MG63 (cell line): ENCODE measurements around the gene RHOF. TPM values are rescaled to one million over a fixed set of nuclear protein-coding genes. Genes with fewer than 3 reads are reported as not detected.

ENCODE experiments used
- DNase-seq: peaks from one replicate; pipeline ENCODE4 v3.0.0-alpha.2; 2020
- H3K27me3 ChIP-seq: fragments of 250-450 bp; sonication (Bioruptor Pico); 2 replicates; pipeline ENCODE4 v1.5.1; 2020; ENCODE audit warnings: mild to moderate bottlenecking, moderate library complexity
- H3K36me3 ChIP-seq: fragments of 250-450 bp; sonication (Bioruptor Pico); 2 replicates; pipeline ENCODE4 v1.5.1; 2020; ENCODE audit warnings: mild to moderate bottlenecking, moderate library complexity
- H3K4me3 ChIP-seq: fragments of 250-450 bp; sonication (Bioruptor Pico); 2 replicates; pipeline ENCODE4 v1.5.1; 2020; ENCODE audit warnings: mild to moderate bottlenecking, moderate library complexity
- H3K9me3 ChIP-seq: fragments of 250-450 bp; sonication (Bioruptor Pico); 2 replicates; pipeline ENCODE4 v1.5.1; 2020; ENCODE audit warnings: mild to moderate bottlenecking, moderate library complexity
- total RNA-seq: library from RNA; depleted of rRNA; stranded (reverse); fragments of >200 nt; shearing (Covaris generic); gene quantifications from 2 replicates; pipeline ENCODE4 v1.2.3, GENCODE V29; 2014; ENCODE audit warnings: low replicate concordance; rRNA removed

RHOF gene
- total RNA-seq, result 0.20 and 6.3 TPM in 2 replicates

DNA sequence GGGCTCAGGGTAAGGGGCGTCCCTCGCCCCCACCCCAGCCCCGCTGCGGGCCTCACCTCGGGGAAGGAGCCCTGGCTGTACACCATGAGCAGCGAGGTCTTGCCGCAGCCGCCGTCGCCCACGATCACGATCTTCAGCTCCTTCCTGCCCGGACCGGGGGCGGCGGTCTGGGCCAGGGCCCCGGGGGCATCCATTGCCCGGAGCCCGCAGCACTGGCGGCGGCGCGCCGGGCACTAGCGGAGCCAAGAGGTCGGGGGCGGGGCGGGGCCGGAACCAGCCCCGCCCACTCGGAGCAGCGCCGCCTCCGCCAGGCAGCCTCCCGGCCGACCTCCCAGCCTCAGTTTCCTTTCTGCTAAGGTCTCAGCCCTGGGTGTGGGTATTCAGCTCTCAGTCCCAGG lies at the start of gene RHOF:
TSS of gene RHOF (minus strand) at position 249 of the 398 bp plus-strand sequence. CDS start at position 194, 55 bp downstream.
- no peak for DNase-seq
- Histone ChIP-seq H3K4me3 (peak within 1 kb of the TSS; percentile 43), H3K27me3 (no peaks in the 10 kb centered on the region), H3K9me3 (no peaks in the 10 kb centered on the region), H3K36me3 (peaks cover 15% of the 10 kb centered on the region)

- no peaks in the 10 kb centered on the region for H3K9me3 ChIP-seq
- no peaks in the 10 kb centered on the region for H3K36me3 ChIP-seq
- H3K27me3 ChIP-seq, result no peaks in the 10 kb centered on the region
- peak overlapping the region; percentile 50 for H3K4me3 ChIP-seq
- DNase-seq, result no peak
Measured at GRCh38 chr12:121839993-121840761, 46.7 kb upstream of the RHOF start.

DNA sequence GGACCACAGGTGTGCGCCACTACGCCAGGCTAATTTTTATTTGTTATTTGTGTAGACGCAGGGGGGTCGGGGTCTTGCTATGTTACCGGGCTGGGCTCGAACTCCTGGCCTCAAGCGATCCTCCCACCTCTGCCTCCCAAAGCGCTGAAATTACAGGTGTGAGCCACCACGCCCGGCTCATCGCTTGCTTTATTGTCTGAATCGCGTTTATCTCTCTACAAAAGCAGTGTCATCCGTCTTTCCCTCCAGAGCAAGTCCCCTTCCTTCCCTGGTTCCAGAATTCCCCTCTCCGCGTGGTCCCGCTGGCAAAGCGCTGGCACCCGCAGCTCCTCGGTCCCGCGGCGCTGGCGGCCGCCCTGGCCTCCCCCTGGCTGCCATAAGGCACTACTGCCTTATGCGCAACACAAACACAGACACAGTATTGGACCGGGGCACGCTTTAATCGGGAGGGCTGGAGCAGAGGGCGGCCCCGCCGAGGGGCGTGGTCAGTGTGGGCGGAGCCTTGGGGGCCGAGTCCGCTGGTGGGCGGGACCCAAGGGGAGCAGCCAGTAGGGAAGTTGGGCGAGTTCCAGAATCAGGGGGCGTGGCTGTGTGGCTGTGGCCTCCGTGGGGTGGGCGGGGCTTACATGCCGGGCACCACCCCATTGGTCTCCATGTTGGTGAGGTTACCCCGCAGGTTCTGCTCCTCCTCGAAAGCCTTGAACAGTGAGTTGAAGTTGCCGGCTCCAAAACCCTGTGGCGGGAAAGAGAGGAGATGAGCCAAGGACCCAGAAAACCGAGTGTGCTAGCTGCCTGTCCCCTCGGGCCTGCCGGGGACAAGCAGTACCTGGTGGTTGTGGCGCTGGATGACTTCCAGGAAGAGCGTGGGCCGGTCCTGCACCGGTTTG lies 45.9 kb upstream of the RHOF start:
- DNase-seq, result peak; percentile 97
- H3K9me3 ChIP-seq, result no peaks in the 10 kb centered on the region
- H3K36me3 ChIP-seq, result no peaks in the 10 kb centered on the region
- H3K4me3 ChIP-seq, result peak overlapping the region; percentile 50
- H3K27me3 ChIP-seq, result no peaks in the 10 kb centered on the region

DNA sequence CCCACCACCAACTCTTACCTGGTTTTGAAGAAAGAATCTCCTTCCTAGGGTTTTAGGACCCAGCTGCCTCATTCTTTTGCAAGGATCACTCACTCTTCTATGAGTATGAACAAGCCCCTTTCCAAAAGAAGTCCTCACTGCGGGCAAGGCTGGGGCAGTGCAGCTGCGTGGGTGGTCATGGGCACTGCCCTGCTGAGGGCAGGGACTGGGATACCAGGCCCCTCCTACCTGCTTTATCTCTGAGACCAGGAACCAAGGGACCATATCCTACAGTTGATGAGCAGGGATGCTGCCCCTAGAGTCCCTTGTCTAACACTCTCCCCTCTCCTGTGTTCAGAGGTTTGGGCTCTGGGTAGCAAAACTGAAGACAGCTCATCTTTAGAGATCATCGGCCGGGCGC lies 44.6 kb upstream of the RHOF start:
- Histone ChIP-seq H3K36me3 (no peaks in the 10 kb centered on the region), H3K4me3 (no peak overlapping the region), H3K9me3 (no peaks in the 10 kb centered on the region), H3K27me3 (no peaks in the 10 kb centered on the region)
- DNase-seq, result no peak

DNA sequence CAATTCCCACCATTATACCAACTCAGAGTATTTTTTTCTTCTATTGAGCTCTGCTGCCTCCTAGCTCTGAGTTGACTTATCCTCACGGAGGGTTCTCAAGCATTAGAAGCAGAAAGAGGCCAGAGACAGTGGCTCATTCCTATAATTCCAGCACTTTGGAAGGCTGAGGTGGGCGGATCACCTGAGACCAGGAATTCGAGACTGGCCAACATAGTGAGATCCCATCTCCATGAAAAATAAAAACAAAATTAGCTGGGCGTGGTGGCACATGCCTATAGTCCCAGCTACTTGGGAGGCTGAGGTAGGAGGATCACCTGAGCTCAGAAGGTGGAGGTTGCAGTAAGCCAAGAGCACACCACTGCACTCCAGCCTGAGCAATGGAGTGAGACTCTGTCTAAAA lies 44.2 kb upstream of the RHOF start:
- no peaks in the 10 kb centered on the region for H3K9me3 ChIP-seq
- no peaks in the 10 kb centered on the region for H3K36me3 ChIP-seq
- no peak overlapping the region for H3K4me3 ChIP-seq
- H3K27me3 ChIP-seq, result no peaks in the 10 kb centered on the region
- no peak for DNase-seq

GRCh38 chr12:121831571-121832245 lies 38.2 kb upstream of the RHOF start:
- peaks cover 26% of the 10 kb centered on the region for H3K36me3 ChIP-seq
- DNase-seq, result no peak
- no peaks in the 10 kb centered on the region for H3K27me3 ChIP-seq
- H3K9me3 ChIP-seq, result no peaks in the 10 kb centered on the region
- no peak overlapping the region for H3K4me3 ChIP-seq

GRCh38 chr12:121830588-121831265 lies 37.2 kb upstream of the RHOF start:
- H3K27me3 ChIP-seq, result no peaks in the 10 kb centered on the region
- H3K9me3 ChIP-seq, result no peaks in the 10 kb centered on the region
- H3K36me3 ChIP-seq, result peaks cover 34% of the 10 kb centered on the region
- DNase-seq, result no peak
- H3K4me3 ChIP-seq, result no peak overlapping the region

GRCh38 chr12:121830134-121830533 lies 36.6 kb upstream of the RHOF start:
- Histone ChIP-seq H3K9me3 (no peaks in the 10 kb centered on the region), H3K36me3 (peaks cover 36% of the 10 kb centered on the region), H3K27me3 (no peaks in the 10 kb centered on the region), H3K4me3 (no peak overlapping the region)
- DNase-seq, result no peak

GRCh38 chr12:121829250-121829918 lies 35.9 kb upstream of the RHOF start:
- H3K27me3 ChIP-seq, result no peaks in the 10 kb centered on the region
- H3K4me3 ChIP-seq, result no peak overlapping the region
- H3K9me3 ChIP-seq, result no peaks in the 10 kb centered on the region
- peaks cover 36% of the 10 kb centered on the region for H3K36me3 ChIP-seq
- no peak for DNase-seq

DNA sequence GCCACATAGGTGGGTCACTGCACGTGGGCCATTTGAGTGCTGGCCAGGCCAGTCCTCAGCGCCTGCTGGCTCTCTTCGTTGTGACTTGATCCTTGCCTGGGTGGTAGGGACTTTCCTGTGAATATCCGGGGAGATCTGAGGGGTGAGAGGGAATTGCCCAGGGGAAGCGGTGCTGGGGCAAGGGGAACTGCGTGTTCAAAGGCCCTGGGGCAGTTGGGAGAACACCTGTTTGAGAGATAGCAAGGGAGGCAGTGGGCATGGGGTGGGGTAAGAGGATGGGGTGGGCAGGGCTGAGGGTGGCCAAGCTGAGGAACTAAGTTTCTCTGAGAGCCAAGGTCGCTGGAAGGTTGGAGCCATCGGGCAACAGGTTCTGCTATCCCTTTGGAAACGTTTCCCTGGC lies 35.3 kb upstream of the RHOF start:
- Histone ChIP-seq H3K27me3 (no peaks in the 10 kb centered on the region), H3K9me3 (no peaks in the 10 kb centered on the region), H3K36me3 (peaks cover 40% of the 10 kb centered on the region), H3K4me3 (no peak overlapping the region)
- DNase-seq, result no peak

DNA sequence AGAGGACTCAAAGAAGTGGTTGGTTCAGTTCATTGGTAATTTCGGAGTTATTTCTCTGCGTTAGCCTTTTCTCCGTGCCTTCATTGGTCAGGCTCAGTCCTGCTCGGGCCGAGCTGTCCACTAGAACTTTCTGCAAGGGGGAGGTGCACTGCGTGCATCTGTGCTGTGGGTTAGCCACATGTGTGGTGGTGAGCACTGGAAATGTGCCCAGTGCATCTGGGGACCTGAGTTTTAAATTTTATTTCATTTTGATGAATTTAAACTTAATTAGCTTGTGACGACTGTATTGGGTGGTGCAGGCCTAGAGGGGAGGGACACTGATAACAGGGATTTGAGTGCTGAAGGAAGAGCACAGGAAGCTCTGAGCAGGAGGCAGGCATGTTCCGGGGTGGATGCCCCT lies 34.8 kb upstream of the RHOF start:
- Histone ChIP-seq H3K4me3 (no peak overlapping the region), H3K27me3 (no peaks in the 10 kb centered on the region), H3K9me3 (no peaks in the 10 kb centered on the region), H3K36me3 (peaks cover 46% of the 10 kb centered on the region)
- DNase-seq, result no peak

DNA sequence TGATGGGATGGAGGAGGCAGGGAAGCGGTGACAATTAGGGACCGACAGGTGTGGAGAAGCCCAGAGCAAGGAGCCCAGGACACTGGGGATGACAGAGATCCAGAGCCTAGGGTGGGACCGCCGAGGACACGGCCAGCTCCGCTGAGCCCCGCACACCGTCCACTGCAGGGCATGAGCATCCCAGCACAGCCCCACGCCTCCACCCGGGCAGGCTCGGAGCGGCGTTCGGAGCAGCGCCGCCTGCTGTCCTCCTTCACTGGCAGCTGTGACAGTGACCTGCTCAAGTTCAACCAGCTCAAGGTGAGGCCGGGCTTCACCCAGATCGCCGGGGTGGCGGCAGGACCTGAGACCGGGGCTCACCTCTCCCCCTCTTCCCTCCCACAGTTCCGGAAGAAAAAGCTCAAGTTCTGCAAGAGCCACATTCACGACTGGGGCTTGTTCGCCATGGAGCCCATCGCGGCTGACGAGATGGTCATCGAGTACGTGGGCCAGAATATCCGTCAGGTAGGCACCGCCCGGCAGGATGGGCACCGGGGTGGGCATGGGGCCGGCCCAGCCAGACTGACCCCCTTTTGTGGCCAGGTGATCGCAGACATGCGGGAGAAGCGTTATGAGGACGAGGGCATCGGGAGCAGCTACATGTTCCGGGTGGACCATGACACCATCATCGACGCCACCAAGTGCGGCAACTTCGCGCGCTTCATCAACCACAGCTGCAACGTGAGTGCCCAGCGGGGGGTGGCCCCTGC lies 34.0 kb upstream of the RHOF start:
- no peak overlapping the region for H3K4me3 ChIP-seq
- DNase-seq, result no peak
- H3K27me3 ChIP-seq, result no peaks in the 10 kb centered on the region
- peaks cover 47% of the 10 kb centered on the region for H3K36me3 ChIP-seq
- no peaks in the 10 kb centered on the region for H3K9me3 ChIP-seq

- H3K36me3 ChIP-seq, result peaks cover 46% of the 10 kb centered on the region
- H3K9me3 ChIP-seq, result no peaks in the 10 kb centered on the region
- DNase-seq, result no peak
- no peak overlapping the region for H3K4me3 ChIP-seq
- H3K27me3 ChIP-seq, result no peaks in the 10 kb centered on the region
Measured at GRCh38 chr12:121826318-121827150, 33.0 kb upstream of the RHOF start.

- H3K4me3 ChIP-seq, result no peak overlapping the region
- H3K36me3 ChIP-seq, result peaks cover 56% of the 10 kb centered on the region
- H3K9me3 ChIP-seq, result no peaks in the 10 kb centered on the region
- H3K27me3 ChIP-seq, result no peaks in the 10 kb centered on the region
- DNase-seq, result no peak
Measured at GRCh38 chr12:121825041-121825523, 31.6 kb upstream of the RHOF start.

GRCh38 chr12:121823727-121824115 lies 30.2 kb upstream of the RHOF start:
- no peak overlapping the region for H3K4me3 ChIP-seq
- no peaks in the 10 kb centered on the region for H3K27me3 ChIP-seq
- H3K36me3 ChIP-seq, result peaks cover 60% of the 10 kb centered on the region
- no peak for DNase-seq
- H3K9me3 ChIP-seq, result no peaks in the 10 kb centered on the region
